GM19324 (cell line): ENCODE results near the gene OR11L1.

ENCODE experiments used
- ATAC-seq: cut with Tn5 transposase; IDR thresholded peaks from one replicate; pipeline ENCODE4 v1.9.1; 2021; ENCODE audit warnings: mild to moderate bottlenecking, moderate library complexity; ENCODE audit not compliant: unreplicated experiment, low FRiP score

OR11L1 gene

DNA sequence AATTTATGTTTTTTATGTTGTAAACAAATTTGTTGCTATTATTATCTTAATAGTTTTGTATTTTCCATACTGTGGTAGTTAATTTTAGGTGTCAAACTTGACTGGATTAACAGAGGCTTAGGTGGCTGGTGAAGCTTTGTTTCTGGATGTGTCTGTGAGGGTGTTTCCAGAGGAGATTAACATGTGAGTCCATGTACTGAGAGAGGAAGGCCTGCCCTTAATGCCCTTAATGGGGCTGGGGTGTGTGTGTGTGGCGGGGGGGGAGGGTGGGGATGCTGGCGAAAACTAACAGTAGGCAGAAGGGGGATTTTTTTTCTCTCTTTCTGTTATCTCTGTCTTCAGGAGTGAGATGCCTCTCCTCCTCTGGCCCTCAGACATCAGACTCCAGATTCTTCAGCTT, 19.6 kb downstream of the OR11L1 start:
- ATAC-seq: no peak

DNA sequence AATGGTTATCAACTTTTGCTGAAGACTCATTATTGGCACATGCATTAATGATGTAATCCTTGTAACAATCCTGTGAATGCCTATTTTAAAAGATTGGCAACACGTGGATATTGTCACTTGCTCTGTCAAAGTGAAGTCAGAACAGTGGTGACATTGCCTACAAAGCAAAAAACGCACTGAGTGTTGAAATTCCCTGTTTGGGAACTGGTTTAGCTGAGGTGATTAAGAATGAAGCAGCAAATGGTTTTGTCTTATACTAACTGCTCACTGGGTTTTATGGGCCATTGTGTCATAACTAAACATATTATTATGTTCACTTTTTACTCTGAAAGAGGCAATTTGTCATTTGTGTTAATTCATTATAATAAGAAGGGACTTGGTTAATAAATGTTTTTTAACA, 29.1 kb downstream of the OR11L1 start:
- no peak for ATAC-seq

DNA sequence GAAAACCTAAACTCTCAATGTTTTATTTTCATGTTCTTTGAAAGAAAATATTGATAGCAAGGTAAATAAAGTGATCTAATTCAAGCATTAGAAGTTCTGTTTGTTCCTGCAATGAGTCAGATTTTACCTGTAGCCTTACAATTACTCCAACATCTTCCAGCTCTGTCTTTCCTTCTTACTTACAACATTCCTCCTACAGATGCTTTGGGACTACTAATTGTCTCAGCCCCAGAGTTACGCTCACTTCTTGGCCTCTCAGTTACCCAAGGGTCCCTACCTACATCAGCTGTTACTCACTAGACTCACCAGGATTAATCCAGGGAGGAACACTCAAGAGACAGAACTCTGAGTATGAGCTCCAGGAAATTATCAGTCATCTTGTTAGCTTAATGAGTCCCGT, 44.2 kb downstream of the OR11L1 start:
- no peak for ATAC-seq
